ENCODE measurements around the gene AKAP12.
"Not testable (repeated sequence)": the region's sequence is repeated elsewhere in the genome, so short reads cannot be mapped to it uniquely, and the experiment has no call there.

The AKAP12 gene

GRCh38 chr6:151350442-151351145 is 110.8 kb downstream of the AKAP12 start:
- DNase-seq, result no peak

DNA sequence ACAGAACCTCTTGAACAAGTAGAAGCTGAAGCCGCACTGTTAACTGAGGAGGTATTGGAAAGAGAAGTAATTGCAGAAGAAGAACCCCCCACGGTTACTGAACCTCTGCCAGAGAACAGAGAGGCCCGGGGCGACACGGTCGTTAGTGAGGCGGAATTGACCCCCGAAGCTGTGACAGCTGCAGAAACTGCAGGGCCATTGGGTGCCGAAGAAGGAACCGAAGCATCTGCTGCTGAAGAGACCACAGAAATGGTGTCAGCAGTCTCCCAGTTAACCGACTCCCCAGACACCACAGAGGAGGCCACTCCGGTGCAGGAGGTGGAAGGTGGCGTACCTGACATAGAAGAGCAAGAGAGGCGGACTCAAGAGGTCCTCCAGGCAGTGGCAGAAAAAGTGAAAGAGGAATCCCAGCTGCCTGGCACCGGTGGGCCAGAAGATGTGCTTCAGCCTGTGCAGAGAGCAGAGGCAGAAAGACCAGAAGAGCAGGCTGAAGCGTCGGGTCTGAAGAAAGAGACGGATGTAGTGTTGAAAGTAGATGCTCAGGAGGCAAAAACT is 111.5 kb downstream of the AKAP12 start:
- DNase-seq, result no peak

DNA sequence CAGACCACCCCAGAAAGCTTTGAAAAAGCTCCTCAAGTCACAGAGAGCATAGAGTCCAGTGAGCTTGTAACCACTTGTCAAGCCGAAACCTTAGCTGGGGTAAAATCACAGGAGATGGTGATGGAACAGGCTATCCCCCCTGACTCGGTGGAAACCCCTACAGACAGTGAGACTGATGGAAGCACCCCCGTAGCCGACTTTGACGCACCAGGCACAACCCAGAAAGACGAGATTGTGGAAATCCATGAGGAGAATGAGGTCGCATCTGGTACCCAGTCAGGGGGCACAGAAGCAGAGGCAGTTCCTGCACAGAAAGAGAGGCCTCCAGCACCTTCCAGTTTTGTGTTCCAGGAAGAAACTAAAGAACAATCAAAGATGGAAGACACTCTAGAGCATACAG is 112.0 kb downstream of the AKAP12 start:
- DNase-seq, result no peak

DNA sequence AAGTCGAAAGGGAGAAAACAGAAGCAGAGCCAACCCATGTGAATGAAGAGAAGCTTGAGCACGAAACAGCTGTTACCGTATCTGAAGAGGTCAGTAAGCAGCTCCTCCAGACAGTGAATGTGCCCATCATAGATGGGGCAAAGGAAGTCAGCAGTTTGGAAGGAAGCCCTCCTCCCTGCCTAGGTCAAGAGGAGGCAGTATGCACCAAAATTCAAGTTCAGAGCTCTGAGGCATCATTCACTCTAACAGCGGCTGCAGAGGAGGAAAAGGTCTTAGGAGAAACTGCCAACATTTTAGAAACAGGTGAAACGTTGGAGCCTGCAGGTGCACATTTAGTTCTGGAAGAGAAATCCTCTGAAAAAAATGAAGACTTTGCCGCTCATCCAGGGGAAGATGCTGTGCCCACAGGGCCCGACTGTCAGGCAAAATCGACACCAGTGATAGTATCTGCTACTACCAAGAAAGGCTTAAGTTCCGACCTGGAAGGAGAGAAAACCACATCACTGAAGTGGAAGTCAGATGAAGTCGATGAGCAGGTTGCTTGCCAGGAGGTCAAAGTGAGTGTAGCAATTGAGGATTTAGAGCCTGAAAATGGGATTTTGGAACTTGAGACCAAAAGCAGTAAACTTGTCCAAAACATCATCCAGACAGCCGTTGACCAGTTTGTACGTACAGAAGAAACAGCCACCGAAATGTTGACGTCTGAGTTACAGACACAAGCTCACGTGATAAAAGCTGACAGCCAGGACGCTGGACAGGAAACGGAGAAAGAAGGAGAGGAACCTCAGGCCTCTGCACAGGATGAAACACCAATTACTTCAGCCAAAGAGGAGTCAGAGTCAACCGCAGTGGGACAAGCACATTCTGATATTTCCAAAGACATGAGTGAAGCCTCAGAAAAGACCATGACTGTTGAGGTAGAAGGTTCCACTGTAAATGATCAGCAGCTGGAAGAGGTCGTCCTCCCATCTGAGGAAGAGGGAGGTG is 112.9 kb downstream of the AKAP12 start:
- peak; percentile 5 for DNase-seq

- DNase-seq, result no peak
These were observed 114.0 kb downstream of the AKAP12 start for GRCh38 chr6:151353795-151354194.

- not testable (repeated sequence) for DNase-seq
These were observed 117.2 kb downstream of the AKAP12 start for GRCh38 chr6:151356983-151357382.

GRCh38 chr6:151357758-151358436 is 118.1 kb downstream of the AKAP12 start:
- DNase-seq, result no peak

DNA sequence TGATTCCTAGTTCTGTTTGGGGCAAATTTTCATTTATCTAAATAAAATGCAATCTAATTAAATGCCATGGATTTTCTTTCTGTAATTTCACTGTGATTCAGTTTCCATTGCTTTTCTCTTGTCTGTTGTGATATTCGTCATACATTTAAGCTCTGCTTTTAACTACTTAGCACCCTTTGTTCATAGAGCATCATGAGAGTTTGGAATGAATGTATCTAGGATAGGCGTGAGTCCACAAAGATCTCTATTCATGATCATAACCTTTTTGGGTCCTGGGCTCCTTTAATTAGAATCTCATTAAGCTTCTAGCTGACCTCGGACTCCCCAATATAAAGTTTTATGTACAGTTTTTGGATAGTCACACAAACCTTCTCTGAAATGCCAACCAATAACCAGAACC is 118.7 kb downstream of the AKAP12 start:
- no peak for DNase-seq

DNA sequence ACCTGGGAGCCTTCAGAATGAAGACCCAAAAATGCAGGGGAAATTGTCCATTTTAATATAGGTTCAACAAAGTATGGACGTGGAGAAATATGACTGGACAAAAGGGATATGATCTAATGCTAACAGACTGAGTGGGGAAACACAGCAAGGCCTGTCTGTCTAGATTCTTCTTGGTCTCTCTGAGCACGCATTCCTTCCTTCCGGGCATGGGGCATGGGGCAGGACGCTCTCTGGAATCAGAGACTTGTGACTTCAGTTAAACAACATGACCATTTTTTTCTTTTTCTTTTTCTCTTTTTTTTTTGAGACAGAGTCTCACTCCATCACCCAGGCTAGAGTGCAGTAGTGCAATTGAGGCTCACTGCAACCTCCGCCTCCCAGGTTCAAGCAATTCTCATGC is 119.7 kb downstream of the AKAP12 start:
- DNase-seq, result no peak

DNA sequence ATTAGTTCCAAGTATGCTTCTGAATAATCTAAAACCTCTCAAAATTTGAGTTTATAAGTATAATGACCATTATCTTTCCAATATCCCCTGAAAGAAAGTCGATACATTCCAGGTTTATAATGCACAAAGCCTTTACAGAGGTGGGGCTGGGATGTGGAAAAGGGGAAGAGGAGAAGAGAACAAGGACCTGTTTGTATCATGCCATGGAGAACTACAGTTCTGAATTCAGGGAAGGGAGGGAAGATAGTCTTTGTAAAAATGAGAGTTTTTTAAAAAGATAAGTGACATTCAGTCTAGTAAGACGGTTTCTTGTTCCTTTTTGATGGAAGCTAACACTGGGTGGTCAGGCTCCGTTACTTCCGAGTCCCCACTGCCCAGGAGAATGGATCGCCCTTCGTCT is 125.5 kb downstream of the AKAP12 start:
- no peak for DNase-seq

DNA sequence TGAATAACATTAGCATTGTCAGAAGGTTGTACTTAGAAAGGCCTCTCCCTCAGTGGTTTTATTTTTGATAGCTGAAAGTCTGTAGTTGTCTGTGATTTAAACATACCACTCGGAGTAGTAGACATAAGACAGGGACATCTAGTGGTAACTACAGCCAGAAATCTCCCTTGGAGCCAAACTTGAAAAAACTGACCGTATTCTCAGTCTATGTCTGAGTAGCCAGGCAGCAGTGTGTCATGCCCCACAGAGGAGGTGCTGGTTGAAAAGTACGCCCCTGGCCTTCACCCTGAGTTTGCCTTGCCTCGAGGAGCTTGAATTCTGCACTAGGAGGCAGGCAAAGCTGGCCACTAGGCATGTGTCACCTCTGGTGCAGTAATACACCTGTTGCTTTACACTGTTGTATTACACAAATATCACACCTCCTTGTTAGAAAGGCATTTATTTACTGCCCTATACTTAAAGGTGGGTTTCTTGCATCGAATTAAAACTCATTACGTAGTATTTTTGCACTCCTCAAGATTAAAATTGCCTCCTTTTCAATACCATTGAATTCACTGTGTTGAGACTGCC is 130.8 kb downstream of the AKAP12 start:
- DNase-seq, result no peak

DNA sequence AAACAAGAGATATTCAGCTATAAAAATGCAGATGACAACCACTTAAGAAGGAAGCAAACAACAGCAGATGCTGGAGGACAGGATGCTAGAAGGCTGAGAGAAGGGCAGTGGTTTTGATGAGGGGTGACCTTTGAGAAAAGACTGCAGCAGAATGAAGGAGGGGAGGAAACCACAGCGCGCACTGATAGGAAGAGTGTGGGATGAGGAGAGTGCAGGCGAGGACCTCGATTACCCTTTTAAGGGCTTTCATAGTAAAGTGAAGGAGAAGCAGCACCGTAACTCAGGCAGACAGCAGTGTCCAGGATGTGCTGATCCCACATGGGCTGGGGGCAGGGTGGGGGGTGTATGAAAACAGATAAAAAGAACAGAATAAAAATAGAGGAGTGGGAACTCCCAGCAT is 132.4 kb downstream of the AKAP12 start:
- no peak for DNase-seq

DNA sequence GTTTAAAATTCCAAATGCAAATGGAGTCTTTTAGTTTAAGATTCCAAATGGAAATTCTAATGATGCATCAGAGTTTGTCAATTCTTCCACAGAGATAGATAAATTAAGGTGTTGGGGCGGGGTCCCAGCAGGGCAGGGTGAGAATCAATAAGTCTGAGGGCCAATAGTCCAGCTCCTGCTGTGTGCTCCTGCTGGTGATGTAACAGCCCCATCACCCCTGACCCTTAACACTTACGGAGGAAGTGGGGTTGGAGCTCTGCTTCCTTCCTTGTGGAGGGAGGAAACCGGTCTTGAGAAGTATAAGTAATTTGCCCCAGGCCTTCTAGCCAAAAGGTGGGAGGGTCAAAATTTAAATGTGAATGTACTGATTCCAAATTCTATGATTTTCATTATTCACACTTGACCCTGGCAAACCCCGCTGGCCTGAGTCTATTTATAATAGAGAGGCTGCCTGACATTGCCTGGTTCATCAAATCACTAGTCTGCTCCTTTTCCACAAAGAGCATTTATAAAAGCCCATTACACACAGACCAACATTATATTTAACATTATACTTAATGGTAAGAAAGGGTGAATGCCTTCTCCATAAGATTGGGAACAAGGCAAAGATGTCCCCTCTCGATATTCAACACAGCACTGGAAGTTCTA is 134.4 kb downstream of the AKAP12 start:
- peak; percentile 36 for DNase-seq

DNA sequence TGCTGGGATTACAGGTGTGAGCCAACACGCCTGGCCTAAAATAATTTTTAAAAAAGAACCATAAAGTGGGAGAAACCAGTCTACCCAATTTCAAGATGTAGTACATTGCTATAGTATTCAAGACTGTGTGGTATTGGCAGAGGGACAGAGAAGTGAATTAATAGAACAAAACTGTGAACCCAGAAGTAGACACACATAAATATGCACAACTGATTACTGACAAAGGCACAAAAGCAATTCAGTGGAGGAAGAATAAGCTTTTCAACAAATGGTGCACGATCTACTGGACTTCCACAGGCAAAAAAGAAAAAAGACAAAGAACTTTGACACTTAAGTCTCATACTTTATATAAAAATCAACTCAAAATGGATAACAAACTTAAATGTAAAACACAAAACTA is 136.1 kb downstream of the AKAP12 start:
- no peak for DNase-seq

DNA sequence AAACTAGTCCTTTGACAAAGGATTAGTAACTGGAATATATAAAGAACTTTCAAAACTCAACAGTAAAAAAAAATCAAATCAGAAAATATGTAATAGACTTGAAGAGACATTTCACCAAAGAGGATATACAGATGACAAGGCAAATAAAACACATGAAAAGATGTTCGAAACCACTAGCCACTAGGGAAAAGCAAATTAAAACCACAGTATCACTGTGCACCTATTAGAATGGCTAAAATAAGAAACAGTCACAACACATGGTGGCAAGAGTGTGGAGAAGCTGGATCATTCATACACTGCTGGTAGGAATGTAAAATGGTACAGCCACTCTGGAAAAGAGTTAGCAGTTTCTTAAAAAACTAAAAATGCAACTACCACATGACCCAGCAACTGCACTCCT is 136.7 kb downstream of the AKAP12 start:
- no peak for DNase-seq

- DNase-seq, result no peak
These were observed 137.3 kb downstream of the AKAP12 start for GRCh38 chr6:151377095-151377494.

DNA sequence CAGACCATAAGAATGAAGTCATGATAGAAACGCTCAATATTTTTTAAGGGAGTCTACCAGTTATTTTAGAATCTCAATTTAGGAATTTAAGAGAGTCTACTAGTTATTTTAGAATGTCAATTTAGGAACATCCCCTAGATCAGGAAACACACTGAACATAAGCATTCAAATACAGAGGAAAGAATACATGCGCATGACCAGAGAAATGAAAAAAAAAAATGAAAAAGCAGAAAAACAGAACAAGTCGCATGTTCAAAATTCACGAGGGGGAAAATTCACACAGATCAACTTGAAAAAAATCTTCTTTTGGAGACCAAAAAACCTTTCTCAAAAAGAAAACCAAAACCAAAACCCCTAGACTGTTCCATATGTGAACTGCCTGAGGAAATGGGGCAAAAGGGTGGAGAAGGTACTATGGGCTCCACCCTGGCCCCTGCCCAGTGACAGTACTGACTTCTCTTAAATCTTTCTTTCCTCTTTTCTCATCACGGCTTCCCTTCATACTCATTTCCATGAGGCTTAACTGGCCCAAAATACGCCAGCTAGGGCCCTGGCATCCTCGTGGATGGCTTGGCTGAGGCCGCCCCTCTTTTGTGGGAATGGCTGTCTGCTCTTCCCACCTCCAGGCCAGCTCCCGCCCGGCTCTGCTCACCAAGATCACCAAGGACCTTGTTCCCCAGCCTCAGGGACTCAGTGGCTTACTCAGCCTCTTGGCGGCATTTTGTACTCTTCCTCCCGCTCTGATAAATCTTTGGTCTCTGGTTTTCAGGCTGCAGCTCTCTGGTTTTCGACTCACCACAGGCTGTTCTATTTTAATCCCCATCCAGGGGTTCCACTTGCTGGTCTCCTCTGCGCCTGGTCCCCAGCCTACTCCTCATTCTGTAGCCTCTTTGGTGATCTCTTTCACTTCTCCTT is 140.4 kb downstream of the AKAP12 start:
- peak; percentile 85 for DNase-seq

DNA sequence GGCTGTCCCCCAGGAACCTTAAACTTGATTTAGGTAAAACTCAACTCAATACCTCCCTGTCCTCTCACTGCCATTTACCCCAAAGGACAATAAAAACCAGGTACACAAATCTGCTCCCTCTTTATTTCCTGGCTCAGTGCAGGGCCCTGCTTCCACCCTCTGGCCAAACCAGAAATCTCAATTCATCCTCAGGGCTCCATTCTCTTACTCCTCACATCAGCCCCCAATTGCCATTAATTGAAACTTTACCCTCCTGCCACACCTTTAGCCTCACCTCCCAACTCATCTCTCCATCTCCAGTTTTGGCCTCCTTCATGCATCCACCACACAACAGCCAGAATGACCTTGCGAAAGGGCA is 141.1 kb downstream of the AKAP12 start:
- no peak for DNase-seq

DNA sequence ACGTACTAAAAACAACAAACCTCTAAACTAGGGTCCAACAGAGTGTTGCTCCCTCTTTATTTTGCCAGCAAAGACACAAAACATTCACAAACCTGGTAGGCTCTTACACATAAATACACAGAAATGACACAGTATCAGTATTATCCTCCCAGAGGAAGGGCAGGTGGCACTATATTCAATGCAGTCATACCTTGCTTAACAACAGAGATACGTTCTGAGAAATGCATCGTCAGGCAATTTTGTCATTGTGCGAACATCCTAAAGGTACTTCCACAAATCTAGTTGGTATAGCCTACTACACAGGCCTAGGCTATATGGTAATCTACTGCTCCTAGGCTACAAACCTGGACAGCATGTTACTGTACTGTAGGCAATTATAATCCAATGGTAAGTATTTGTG is 142.0 kb downstream of the AKAP12 start:
- no peak for DNase-seq

GRCh38 chr6:151382631-151383030 is 142.9 kb downstream of the AKAP12 start:
- not testable (repeated sequence) for DNase-seq

- no peak for DNase-seq
These were observed 144.4 kb downstream of the AKAP12 start for GRCh38 chr6:151384151-151384550.

Measured in inflammatory macrophage treated with lipopolysaccharide for 4 hours (primary cell).